GM18873 (cell line): ENCODE results near the gene CBR1.
A peak's percentile ranks its signal among the peaks of the same experiment; 100 is the strongest.
"Not testable (repeated sequence)": the region's sequence is repeated elsewhere in the genome, so short reads cannot be mapped to it uniquely, and the experiment has no call there.

Experiments used
- ATAC-seq: cut with Tn5 transposase; IDR thresholded peaks from one replicate; pipeline ENCODE4 v1.9.1; 2021; ENCODE audit warnings: mild to moderate bottlenecking, moderate library complexity, moderate number of reproducible peaks; ENCODE audit not compliant: unreplicated experiment, low FRiP score

Gene CBR1

DNA sequence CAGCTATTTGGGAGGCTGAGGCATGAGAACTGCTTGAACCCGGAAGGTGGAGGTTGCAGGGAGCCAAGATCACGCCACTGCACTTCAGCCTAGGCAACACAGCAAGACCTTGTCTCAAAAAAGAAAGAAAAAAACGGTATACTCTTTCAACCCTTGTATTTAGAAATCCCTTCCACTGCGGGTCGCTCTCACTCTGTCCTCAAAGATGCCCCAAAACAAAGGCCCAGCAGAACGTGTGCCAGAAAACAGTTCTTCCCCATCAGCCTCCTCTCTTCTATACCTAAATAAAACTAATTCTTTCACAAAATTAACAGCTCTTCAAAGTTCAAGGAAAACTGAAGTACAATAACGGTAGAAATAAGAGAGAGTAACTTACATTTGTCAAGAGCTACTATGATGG is 22.7 kb upstream of the CBR1 start:
- no peak for ATAC-seq

GRCh38 chr21:36048357-36048756 is 21.5 kb upstream of the CBR1 start:
- no peak for ATAC-seq

GRCh38 chr21:36052860-36053714 is 16.7 kb upstream of the CBR1 start:
- no peak for ATAC-seq

GRCh38 chr21:36053715-36054062 is 16.1 kb upstream of the CBR1 start:
- ATAC-seq = no peak

DNA sequence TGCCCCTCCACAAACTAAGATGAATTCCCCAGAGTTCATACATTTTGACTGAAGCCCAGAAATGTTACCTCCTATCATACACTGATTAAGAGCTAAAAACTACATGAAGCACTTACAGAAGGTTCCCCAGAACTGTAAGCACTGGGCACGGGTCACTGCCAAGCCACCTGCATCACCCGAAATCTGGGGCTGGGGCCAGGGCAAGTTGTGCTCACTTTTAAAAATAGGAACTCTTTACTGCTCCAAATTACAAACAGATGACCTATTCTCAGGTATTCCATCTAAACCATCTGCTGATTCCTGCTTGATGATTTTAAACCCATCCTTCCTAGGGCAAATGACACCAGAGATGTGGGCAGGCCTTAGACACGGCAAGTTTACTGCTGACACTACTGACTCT is 14.3 kb upstream of the CBR1 start:
- no peak for ATAC-seq

- ATAC-seq = peak; percentile 34
These were observed 10.0 kb upstream of the CBR1 start for GRCh38 chr21:36059823-36060158.

DNA sequence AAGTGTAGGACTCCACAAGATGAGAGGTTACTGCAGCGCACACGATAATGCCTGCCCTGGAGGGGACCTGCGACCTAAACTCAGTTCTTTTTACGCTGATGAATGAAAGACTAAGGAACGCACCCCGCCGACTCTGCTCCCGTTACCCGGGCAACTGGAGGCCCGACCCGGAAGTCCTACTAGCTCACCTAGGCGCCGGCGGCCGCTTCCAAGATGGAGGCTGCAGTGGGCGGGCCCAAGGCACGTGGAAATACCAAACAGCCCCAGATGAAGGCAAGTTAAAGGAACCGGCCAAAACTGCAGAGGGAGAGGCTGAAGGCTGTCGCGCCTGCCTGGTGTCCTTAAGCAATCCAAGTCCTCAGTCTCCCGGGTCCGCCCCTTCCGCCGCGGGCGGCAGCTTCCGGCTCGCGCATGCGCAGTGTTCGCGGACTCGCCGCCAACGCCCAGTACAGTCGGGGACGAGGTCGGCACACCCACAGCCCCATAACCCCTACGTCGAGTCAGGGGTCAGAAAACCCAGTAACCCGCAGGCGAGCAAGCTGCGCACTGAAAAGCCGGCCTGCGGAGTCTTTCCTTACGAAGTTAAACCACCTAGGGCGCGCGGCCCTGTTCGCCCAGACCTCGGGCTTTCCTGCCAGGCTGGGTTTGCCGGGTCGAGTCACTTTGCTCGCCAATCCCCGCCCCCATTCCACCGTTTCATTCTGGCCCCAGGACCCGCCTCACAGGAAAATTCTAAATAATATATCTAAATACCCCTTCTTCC is 9.5 kb upstream of the CBR1 start, which contains the start of gene SETD4:
SETD4 (minus strand) TSS at position 368 of the 763 bp plus-strand sequence. CDS start 1,638 bp downstream, outside the sequence.
- ATAC-seq = peak; percentile 86

DNA sequence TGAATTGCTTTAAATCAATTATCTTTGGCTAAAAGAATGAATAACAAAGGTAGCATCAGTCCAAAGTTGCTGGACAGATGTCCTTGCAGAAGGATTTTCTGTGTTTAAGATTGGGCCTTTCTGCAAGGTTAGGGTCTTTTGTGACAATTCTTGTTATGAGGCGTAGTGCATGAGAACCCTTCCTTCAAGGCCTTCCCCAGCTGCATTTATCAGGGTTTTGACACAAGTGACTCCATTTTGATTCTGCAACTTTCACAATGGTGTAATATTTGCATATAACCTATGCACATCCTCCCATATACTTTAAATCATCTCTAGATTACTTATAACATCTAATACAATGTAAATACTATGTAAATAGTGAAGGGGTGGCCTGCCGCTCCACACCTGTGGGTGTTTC is 8.4 kb upstream of the CBR1 start:
- ATAC-seq = no peak

- no peak for ATAC-seq
These were observed 6.3 kb upstream of the CBR1 start for GRCh38 chr21:36063375-36064084.

DNA sequence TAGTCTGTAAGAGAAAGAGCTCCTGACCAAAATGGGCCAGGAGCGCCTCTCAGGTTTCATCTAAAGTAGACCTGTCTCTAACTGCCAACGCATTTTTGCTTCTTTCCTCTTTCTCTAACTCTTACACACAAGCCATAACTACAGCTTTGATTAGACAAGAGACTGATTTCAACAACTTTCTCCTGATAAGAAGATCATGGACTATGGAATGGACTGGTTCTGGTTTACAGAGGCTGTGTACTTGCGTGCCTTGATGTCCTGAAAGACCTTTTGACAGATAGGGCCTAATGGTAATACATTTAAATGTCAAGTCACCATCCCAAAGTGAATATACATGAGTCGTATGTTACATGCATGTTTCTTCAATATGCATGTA is 5.8 kb upstream of the CBR1 start:
- no peak for ATAC-seq

- ATAC-seq = no peak
These were observed 4.3 kb upstream of the CBR1 start for GRCh38 chr21:36065497-36066036.

DNA sequence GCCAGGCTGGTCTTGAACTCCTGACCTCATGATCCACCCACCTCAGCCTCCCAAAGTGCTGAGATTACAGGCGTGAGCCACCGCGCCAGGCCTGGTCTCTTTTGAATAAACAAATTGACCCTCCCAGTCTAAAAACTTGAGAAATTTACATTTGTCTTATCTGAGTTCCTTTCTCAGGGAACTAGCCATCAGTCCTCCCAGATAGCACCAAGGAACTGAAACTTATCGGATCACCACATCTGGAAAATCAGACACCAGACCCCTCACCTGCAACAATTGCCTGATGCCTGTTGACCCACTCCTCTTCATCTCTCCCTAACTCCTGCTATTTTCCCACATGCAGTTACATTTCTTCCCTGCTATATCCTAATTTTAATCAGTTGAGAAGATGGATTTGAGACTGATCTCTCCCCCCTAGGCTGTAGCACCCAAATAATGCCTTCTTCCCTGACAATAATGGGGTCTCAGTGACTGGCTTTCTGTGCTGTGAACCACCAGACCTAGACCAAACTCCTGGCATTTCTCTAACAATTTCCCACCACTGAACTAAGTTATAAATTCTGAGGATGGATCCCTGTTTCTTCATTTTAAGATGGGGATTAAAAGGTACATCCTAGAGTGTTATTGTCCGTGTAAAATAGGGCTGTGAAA is 951 bp upstream of the CBR1 start:
- ATAC-seq = no peak

GRCh38 chr21:36070999-36071398 is 1.2 kb downstream of the CBR1 start:
- no peak for ATAC-seq

- ATAC-seq = no peak
These were observed 2.8 kb downstream of the CBR1 start for GRCh38 chr21:36072453-36073162.

GRCh38 chr21:36073181-36073580 is 3.4 kb downstream of the CBR1 start:
- ATAC-seq = no peak

DNA sequence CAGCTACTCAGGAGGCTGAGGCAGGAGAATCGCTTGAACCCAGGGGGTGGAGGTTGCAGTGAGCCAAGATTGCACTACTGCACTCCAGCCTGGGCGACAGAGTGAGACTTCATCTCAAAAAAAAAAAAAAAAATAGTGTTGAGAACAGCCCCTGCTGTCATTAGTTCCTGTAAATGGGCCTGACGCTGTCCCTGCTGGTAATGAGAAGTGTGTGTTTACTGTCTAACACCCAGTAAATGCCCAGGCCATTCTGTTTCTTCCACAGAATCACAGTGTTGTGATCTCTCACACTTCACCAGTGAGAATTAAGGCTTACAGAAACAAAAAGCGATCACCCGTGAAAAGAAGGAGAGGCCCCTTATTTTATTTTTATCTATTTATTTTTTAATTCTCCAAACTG is 4.1 kb downstream of the CBR1 start:
- not testable (repeated sequence) for ATAC-seq

DNA sequence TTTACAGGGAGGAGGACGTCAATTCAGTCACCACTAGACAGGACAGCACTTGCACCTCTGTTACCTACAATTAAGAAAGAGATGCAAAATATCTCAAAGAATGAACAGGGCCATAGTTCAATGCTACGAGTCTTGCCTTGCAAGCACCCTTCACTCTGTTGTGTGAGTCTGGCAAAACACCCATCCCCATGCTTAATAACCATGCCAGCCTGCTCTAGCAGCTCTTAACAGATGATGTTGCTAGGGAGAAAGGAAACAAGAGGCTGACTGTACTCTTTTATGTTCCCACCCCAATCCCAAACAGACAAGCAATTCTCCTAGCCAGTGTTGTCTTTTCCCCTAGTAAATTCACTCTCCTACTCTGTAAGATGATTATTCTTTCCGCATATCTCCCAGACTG is 5.3 kb downstream of the CBR1 start:
- no peak for ATAC-seq

DNA sequence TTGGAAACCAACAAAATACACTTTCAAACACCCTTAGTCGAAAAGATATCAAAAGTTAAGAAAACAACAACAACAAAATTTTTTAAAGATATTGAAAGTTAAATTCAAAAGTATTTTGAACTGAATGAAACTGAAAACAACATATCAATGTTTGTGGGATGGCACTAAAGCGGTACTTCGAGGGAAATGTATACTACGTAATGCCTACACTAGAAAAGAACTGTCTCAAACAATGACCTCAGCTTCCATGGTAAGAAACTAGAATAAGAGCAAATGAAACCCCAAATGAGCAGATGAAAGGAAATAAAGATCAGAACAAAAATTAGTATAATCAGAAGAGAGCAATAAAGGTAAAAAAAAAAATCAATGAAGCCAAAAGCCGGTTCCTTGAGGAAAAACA is 6.1 kb downstream of the CBR1 start:
- no peak for ATAC-seq

DNA sequence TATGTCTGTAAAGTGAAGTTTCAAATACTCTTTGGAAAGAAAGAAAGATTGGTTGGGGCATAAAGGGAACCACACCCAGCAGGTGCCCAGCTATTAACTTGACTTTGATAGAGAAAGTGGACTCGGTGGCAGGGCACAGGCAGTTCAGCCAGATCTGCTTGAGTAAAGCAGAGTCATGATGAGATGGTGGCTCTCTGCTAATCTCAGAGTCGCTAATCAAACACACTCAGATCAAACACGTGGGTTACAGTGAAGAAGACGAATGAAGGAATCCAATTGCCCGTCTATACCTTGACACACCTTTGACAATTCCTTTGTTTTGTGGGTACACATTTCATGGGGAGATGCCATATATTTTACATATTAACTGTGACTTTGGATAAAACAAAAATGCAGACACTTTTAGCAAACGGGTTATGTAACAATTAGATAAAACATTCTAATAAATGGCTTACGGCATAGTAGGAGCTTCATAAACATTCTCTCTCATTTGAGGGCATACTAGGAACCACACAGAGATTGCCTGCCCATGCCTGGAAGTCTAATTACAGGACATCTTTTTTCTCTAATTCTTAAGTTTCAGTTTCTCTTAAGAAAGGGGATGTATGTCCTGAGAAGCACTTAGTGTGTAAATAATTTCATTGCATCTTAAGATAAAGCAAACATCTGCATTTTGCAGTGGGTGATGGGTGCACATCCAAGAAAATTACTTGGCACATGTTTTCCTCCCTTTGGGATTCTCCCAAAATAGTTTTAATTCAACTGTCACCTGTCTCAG is 7.2 kb downstream of the CBR1 start:
- ATAC-seq = no peak
